K562 (cell line): ENCODE data around the gene ACAP3. TPM values are rescaled to one million over a fixed set of nuclear protein-coding genes. Genes with fewer than 3 reads are reported as not detected.

Source experiments
- ATAC-seq: fragments of 200-7000 bp; cut with Tn5 transposase; 3 replicates; pipeline ENCODE4 v1.9.1; 2020; ENCODE audit warnings: moderate library complexity
- BruUV-seq: library from RNA; stranded (reverse); fragments of 400-500 nt; replicated peaks from 2 replicates; lab custom pipeline; 2021; lab: Mats Ljungman, UMichigan
- CTCF ChIA-PET: fragments of 300-600 bp; formaldehyde crosslinking; extraction: SDS; loops from one replicate; lab custom pipeline; 2021; ENCODE audit warnings: low intra/inter-chr PET ratio; lab: Yijun Ruan, JAX
- POLR2A ChIA-PET: fragments of 300-600, 350-650 bp; sonication (Branson Sonifier 250); formaldehyde crosslinking; extraction: SDS; loops from one replicate; lab custom pipeline; 2021; ENCODE audit warnings: antibody characterized with exemption, inconsistent platforms; lab: Yijun Ruan, JAX
- DNase-seq, 4 experiments: peaks; one replicate each; pipeline versions ENCODE4 v3.0.0 to v3.0.0-alpha.2; 2011 to 2018; ENCODE audit warnings: low spot score in 3 of 4, mixed read lengths in 3 of 4; ENCODE audit errors: extremely low read depth in 1 of 4
- FAIRE-seq: peaks from 2 replicates; lab custom pipeline; 2011; peaks lifted over from hg19 to GRCh38; lab: Jason Lieb, UNC
- H2AFZ ChIP-seq: 2 replicates; pipeline ENCODE4 v1.6.0; 2011; ENCODE audit warnings: low read depth, low read length, control low read depth, inconsistent platforms
- H3K27ac ChIP-seq: fragments of 200-600 bp; 3 replicates; pipeline ENCODE4 v1.8.0; 2011; ENCODE audit warnings: low read depth, mild to moderate bottlenecking, control low read depth, inconsistent platforms, low read length, moderate library complexity, mixed read lengths; ENCODE audit errors: extremely low read depth
- H3K27me3 ChIP-seq, 2 experiments: fragments of 300-600 bp in 1 of 2; 2 replicates in 1 of 2; 3 replicates in 1 of 2; pipeline versions ENCODE4 v1.6.0 to v1.8.0; 2011; ENCODE audit warnings: inconsistent platforms in 2 of 2, low read length in 2 of 2, mild to moderate bottlenecking in 1 of 2, mixed read lengths in 1 of 2, moderate library complexity in 1 of 2; ENCODE audit not compliant: control insufficient read depth in 2 of 2, insufficient read depth in 2 of 2
- H3K36me3 ChIP-seq: fragments of 300-600 bp; 3 replicates; pipeline ENCODE4 v1.8.0; 2011; ENCODE audit warnings: mild to moderate bottlenecking, low read length, inconsistent platforms; ENCODE audit not compliant: control insufficient read depth, insufficient read depth
- H3K4me1 ChIP-seq, 2 experiments: fragments of 200-600 bp in 1 of 2; replicated peaks in 1 of 2; 2 replicates in 1 of 2; 3 replicates in 1 of 2; pipeline versions ENCODE4 v1.5.1 to v1.8.0; 2011; ENCODE audit warnings: inconsistent platforms in 2 of 2, low read length in 2 of 2, mild to moderate bottlenecking in 1 of 2, mixed read lengths in 1 of 2, moderate library complexity in 1 of 2; ENCODE audit not compliant: control insufficient read depth in 2 of 2, insufficient read depth in 2 of 2
- H3K4me2 ChIP-seq: 2 replicates; pipeline ENCODE4 v1.6.1; 2011; ENCODE audit warnings: low read length, control low read depth, inconsistent platforms, mixed read lengths; ENCODE audit not compliant: insufficient read depth
- H3K4me3 ChIP-seq: fragments of 200-600 bp; sonication (generic), shearing (Covaris generic); 2 replicates; pipeline ENCODE4 v1.5.1; 2016; ENCODE audit warnings: control low read depth, inconsistent platforms
- H3K79me2 ChIP-seq: fragments of 200-600 bp; 3 replicates; pipeline ENCODE4 v1.8.0; 2011; ENCODE audit warnings: low read length, inconsistent platforms; ENCODE audit not compliant: control insufficient read depth, insufficient read depth
- H3K9ac ChIP-seq, 2 experiments: 2 replicates each; pipeline versions ENCODE4 v1.6.0 to v1.6.1; 2011; ENCODE audit warnings: low read depth in 2 of 2, low read length in 2 of 2, control low read depth in 1 of 2, inconsistent platforms in 1 of 2, mild to moderate bottlenecking in 1 of 2, mixed read lengths in 1 of 2; ENCODE audit not compliant: insufficient read depth in 1 of 2
- H3K9me1 ChIP-seq: one replicate; pipeline ENCODE4 v1.6.0; 2011; ENCODE audit warnings: inconsistent platforms, mild to moderate bottlenecking, low read length, moderate library complexity; ENCODE audit not compliant: control insufficient read depth, insufficient read depth
- H3K9me3 ChIP-seq: replicated peaks from 2 replicates; pipeline ENCODE4 v1.5.1; 2011; ENCODE audit warnings: low read depth, low read length, inconsistent platforms; ENCODE audit not compliant: control insufficient read depth, insufficient read depth
- H4K20me1 ChIP-seq: replicated peaks from 2 replicates; pipeline ENCODE4 v1.6.1; 2011; ENCODE audit warnings: low read length, inconsistent platforms, mixed read lengths; ENCODE audit not compliant: control insufficient read depth, insufficient read depth
- AFF1 ChIP-seq, 2 experiments: fragments of 450-650 bp; IDR thresholded peaks; 2 replicates each; pipeline ENCODE4 v1.6.1; 2018; ENCODE audit warnings: mild to moderate bottlenecking in 2 of 2, low read depth in 1 of 2; ENCODE audit not compliant: partially characterized antibody in 2 of 2
- BDP1 ChIP-seq: IDR thresholded peaks from 3 replicates; pipeline ENCODE4 v1.6.1; 2011; ENCODE audit not compliant: insufficient read length, insufficient read depth
- CEBPG ChIP-seq, 3 experiments: fragments of 200-800 bp in 1 of 3; sonication (Bioruptor generic) in 1 of 3; sonication (generic) in 1 of 3; formaldehyde crosslinking in 1 of 3; IDR thresholded peaks in 2 of 3; conservative IDR thresholded peaks in 1 of 3; 2 replicates each; pipeline versions ENCODE4 v1.6.1 to v1.8.0; 2016 to 2022; ENCODE audit warnings: missing compliant biosample characterization in 2 of 3, missing genetic modification characterization in 2 of 3, mild to moderate bottlenecking in 1 of 3, missing genetic modification reagents in 1 of 3
- CREM ChIP-seq: IDR thresholded peaks from 2 replicates; pipeline ENCODE4 v1.6.1; 2014; ENCODE audit warnings: antibody characterized with exemption, low read depth
- CXXC5 ChIP-seq: fragments of 250-450 bp; sonication (Bioruptor Pico); IDR thresholded peaks from 2 replicates; pipeline ENCODE4 v1.8.0; 2022; ENCODE audit warnings: inconsistent platforms, mild to moderate bottlenecking, moderate library complexity
- HSF4 ChIP-seq: fragments of 250-450 bp; sonication (Bioruptor Pico); IDR thresholded peaks from 2 replicates; pipeline ENCODE4 v2.1.2; 2022; ENCODE audit warnings: mild to moderate bottlenecking, moderate library complexity, borderline replicate concordance
- MTA3 ChIP-seq: fragments of 450-650 bp; formaldehyde crosslinking; IDR thresholded peaks from 2 replicates; pipeline ENCODE4 v1.6.1; 2017; ENCODE audit warnings: mild to moderate bottlenecking, borderline replicate concordance
- MYBL2 ChIP-seq, 2 experiments: fragments of 450-650 bp in 1 of 2; sonication (generic) in 1 of 2; formaldehyde crosslinking in 1 of 2; IDR thresholded peaks; 2 replicates each; pipeline versions ENCODE4 v1.6.1 to v1.8.1; 2017 to 2022; ENCODE audit warnings: borderline replicate concordance in 1 of 2, inconsistent platforms in 1 of 2, low read depth in 1 of 2, mild to moderate bottlenecking in 1 of 2, missing genetic modification reagents in 1 of 2, moderate library complexity in 1 of 2
- POLR2G ChIP-seq: fragments of 200-400 bp; formaldehyde crosslinking; IDR thresholded peaks from 2 replicates; pipeline ENCODE4 v1.6.1; 2017; ENCODE audit warnings: low read depth, mild to moderate bottlenecking, antibody characterized with exemption, low read length, moderate library complexity
- PYGO2 ChIP-seq: fragments of 450-650 bp; IDR thresholded peaks from 2 replicates; pipeline ENCODE4 v1.6.1; 2016; ENCODE audit warnings: mild to moderate bottlenecking, missing genetic modification characterization, moderate library complexity, missing compliant biosample characterization
- RFX1 ChIP-seq: fragments of 450-650 bp; IDR thresholded peaks from 2 replicates; pipeline ENCODE4 v1.6.1; 2016; ENCODE audit warnings: mild to moderate bottlenecking, moderate library complexity
- SLC30A9 ChIP-seq: fragments of 250-450 bp; sonication (Bioruptor Pico); IDR thresholded peaks from 2 replicates; pipeline ENCODE4 v1.8.0; 2022; ENCODE audit warnings: mild to moderate bottlenecking, moderate library complexity
- THRAP3 ChIP-seq: fragments of 450-650 bp; IDR thresholded peaks from 2 replicates; pipeline ENCODE4 v1.6.1; 2016; ENCODE audit warnings: mild to moderate bottlenecking, inconsistent platforms, borderline replicate concordance
- ZBTB43 ChIP-seq: sonication (generic); formaldehyde crosslinking; IDR thresholded peaks from 2 replicates; pipeline ENCODE4 v1.8.0; 2023; ENCODE audit warnings: mild to moderate bottlenecking, missing genetic modification reagents
- ZNF134 ChIP-seq: fragments of 250-450 bp; sonication (Bioruptor Pico); conservative IDR thresholded peaks from 2 replicates; pipeline ENCODE4 v1.4.0; 2020
- WGBS: fragments of 100-300 bp; shearing (Covaris generic); methylation state at CpG from one replicate; pipeline ENCODE4 v1.1.6; 2016; ENCODE audit warnings: low coverage, mixed read lengths; ENCODE audit not compliant: insufficient coverage; ENCODE audit errors: missing lambda C conversion rate; 5-methylcytosine and 5-hydroxymethylcytosine counted together
- in situ Hi-C: fragments of 300-500 bp; cut with MboI; formaldehyde crosslinking; loops from 4 replicates; pipeline ENCODE4 v1.15.0; 2018; ENCODE audit warnings: inconsistent platforms, mixed read lengths
- intact Hi-C: fragments of 100-400 bp; cut with micrococcal nuclease; formaldehyde crosslinking; loops from 2 replicates; pipeline ENCODE4 v1.14.2; 2022
- polyA plus RNA-seq, 8 experiments: library from polyadenylated mRNA; depleted of rRNA in 4 of 8; stranded (reverse) in 5 of 8; unstranded in 3 of 8; fragments of >200 nt; fragmentation: Nextera tagmentation in 2 of 8; fragmentation: Illumina TruSeq in 1 of 8; extraction: Ambion mirVana in 2 of 8; extraction: Trizol in 1 of 8; gene quantifications; 2 replicates each; pipeline versions ENCODE4 v1.2.1 to v1.2.3, GENCODE V29; 2011 to 2014; ENCODE audit warnings: inconsistent platforms in 1 of 8, missing spikeins in 1 of 8
- total RNA-seq, 7 experiments: library from RNA; depleted of rRNA in 6 of 7; stranded (reverse); fragments of >200 nt in 6 of 7; fragmentation: Illumina TruSeq in 2 of 7; extraction: Trizol in 2 of 7; gene quantifications; 2 replicates each; pipeline versions ENCODE4 v1.2.1 to v1.2.3, GENCODE V29; 2011 to 2021; ENCODE audit warnings: low replicate concordance in 1 of 7

Gene ACAP3
- total and polyA plus RNA-seq, 9 of the 15 experiments (the other 6 are each of a cell fraction or from before 2014, with no cell fraction given), result 0.01 to 49.0 (median 12.0) TPM

GRCh38 chr1:1253972-1254666 lies 53.6 kb downstream of the ACAP3 start:
- Histone ChIP-seq H3K27me3 (no peaks in the 10 kb centered on the region), H3K9me1 (no peaks in the 10 kb centered on the region), H3K4me3 (no peak overlapping the region), H3K79me2 (no peaks in the 10 kb centered on the region; the same call in 2 of the 3 replicates), H3K9me3 (no peaks in the 10 kb centered on the region), H3K27ac (no peak overlapping the region), H3K4me2 (no peak overlapping the region), H4K20me1 (no peaks in the 10 kb centered on the region; the same call in 1 of the 2 replicates), H3K9ac (no peak overlapping the region), H3K36me3 (peaks cover 68% of the 10 kb centered on the region; the same call in 2 of the 3 replicates), H2AFZ (no peak overlapping the region), H3K4me1 (peaks cover 0 to 49% of the 10 kb centered on the region in 2 experiments; a peak in 3 of 5 replicates)
- no peak for DNase-seq
- no TSS peak for BruUV-seq
- 96% methylated on average over 47 of the region's 50 CpGs for WGBS
- no peak for FAIRE-seq
- no peak for ATAC-seq
- intact Hi-C loops, result loop anchor here (5.0 kb wide), 1 partner anchor 132 kb away; no protein-coding TSS in a partner anchor
- in situ Hi-C loops, result no loop called here
- CTCF ChIA-PET, result no interaction called here
- POLR2A ChIA-PET, result interaction anchor here (1.7 kb wide), 1 partner anchor 23 kb away, joined by 4 read pairs; the partner anchor contains the start of genes B3GALT6 and SDF4
- TF ChIP-seq SLC30A9 (CRISPR knock-in tag) (no peak), POLR2G (peak; percentile 51), RFX1 (no peak), CREM (no peak), PYGO2 (tag) (no peak), ZNF134 (CRISPR knock-in tag) (no peak), THRAP3 (no peak), CXXC5 (CRISPR knock-in tag) (no peak), ZBTB43 (CRISPR knock-in tag) (no peak), HSF4 (CRISPR knock-in tag) (no peak), AFF1 (IDR thresholded peaks at IDR 0.05; ENCODE audit: low read depth in 1 of 2, partially characterized antibody in 2 of 2) (no peak), CEBPG (CRISPR knock-in tag; IDR thresholded peaks at IDR 0.05) (no peak), CEBPG (tag; conservative IDR thresholded peaks at IDR 0.05 in 1 of 2, IDR thresholded peaks at IDR 0.05 in 1 of 2) (no peak), BDP1 (no peak), MTA3 (no peak), MYBL2 (IDR thresholded peaks at IDR 0.05; ENCODE audit: low read depth) (no peak), MYBL2 (CRISPR knock-in tag; IDR thresholded peaks at IDR 0.05; ENCODE audit: borderline replicate concordance) (no peak)
